Measurements from ENCODE around the gene SNTB2. TPM values are rescaled to one million over a fixed set of nuclear protein-coding genes. Genes with fewer than 3 reads are reported as not detected.

SNTB2 gene
- polyA plus RNA-seq, 1 of the 3 experiments (the other 2 are of a cell fraction) = 13.0 TPM

DNA sequence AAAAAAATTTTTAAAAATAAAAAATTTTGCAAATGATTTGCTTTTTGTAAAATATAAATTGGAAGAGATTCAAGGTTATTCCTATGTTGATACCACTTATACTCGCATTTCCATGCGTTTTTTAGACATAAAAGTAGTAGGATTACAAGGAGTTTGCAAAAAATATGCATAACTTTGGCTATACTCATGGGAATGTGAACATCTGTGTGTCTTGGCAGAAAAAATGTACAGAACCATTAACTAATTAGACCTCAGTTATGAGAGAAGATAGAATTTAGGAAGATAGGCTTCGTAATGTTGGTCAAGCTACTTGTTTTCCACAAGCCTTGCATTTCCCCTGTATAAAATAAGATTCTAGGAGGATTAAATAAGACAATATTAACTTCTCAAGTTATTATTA, 63.1 kb downstream of the SNTB2 start:
- Histone ChIP-seq H3K4me1 (ENCODE audit: control insufficient read depth in 1 of 2, insufficient read depth in 2 of 2, low read depth in 1 of 2, low read length in 1 of 2) (no peaks in the 10 kb centered on the region; a peak in 1 of 4 replicates), H3K9ac (no peak overlapping the region), H3K9me3 (no peaks in the 10 kb centered on the region), H3K4me3 (ENCODE audit: low read depth in 2 of 2, low read length in 1 of 2) (no peak overlapping the region), H4K20me1 (ENCODE audit: insufficient read depth) (0 out of 2 replicates have a peak, but pooled peaks cover 11% of the 10 kb centered on the region), H3K4me2 (no peak overlapping the region), H3K36me3 (replicated peaks in 1 of 2; ENCODE audit: control insufficient read depth in 1 of 2, insufficient read depth in 2 of 2, low read length in 1 of 2) (peaks cover 8 to 29% of the 10 kb centered on the region in 2 experiments), H3K27ac (ENCODE audit: low read depth in 2 of 2, low read length in 1 of 2) (no peak overlapping the region), H3K79me2 (ENCODE audit: insufficient read depth) (peaks cover 40% of the 10 kb centered on the region), H3K9me2 (no peaks in the 10 kb centered on the region), H3F3A (replicated peaks; ENCODE audit: insufficient read depth) (peaks cover 3% of the 10 kb centered on the region), H2AFZ (ENCODE audit: low read depth) (no peak overlapping the region), H3K27me3 (ENCODE audit: insufficient read depth) (no peaks in the 10 kb centered on the region)
- TF ChIP-seq, protein P1, sequence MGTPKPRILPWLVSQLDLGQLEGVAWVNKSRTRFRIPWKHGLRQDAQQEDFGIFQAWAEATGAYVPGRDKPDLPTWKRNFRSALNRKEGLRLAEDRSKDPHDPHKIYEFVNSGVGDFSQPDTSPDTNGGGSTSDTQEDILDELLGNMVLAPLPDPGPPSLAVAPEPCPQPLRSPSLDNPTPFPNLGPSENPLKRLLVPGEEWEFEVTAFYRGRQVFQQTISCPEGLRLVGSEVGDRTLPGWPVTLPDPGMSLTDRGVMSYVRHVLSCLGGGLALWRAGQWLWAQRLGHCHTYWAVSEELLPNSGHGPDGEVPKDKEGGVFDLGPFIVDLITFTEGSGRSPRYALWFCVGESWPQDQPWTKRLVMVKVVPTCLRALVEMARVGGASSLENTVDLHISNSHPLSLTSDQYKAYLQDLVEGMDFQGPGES (IDR thresholded peaks at IDR 0.05; ENCODE audit: low read depth, low read length) = no peak
- TF ChIP-seq JUND (IDR thresholded peaks at IDR 0.05) (no peak), ELF1 (IDR thresholded peaks at IDR 0.05) (no peak), MAX (IDR thresholded peaks at IDR 0.05; ENCODE audit: low read depth) (no peak), TEAD4 (IDR thresholded peaks at IDR 0.05; ENCODE audit: borderline replicate concordance, insufficient read depth) (no peak), FOXM1 (IDR thresholded peaks at IDR 0.05; ENCODE audit: low read depth) (no peak), GATA2 (CRISPR knock-in tag; IDR thresholded peaks at IDR 0.05) (no peak), EP300 (IDR thresholded peaks at IDR 0.05; ENCODE audit: borderline replicate concordance in 1 of 2, low read depth in 1 of 2, low read length in 1 of 2) (no peak), PBX3 (IDR thresholded peaks at IDR 0.05) (no peak), GABPA (IDR thresholded peaks at IDR 0.05; ENCODE audit: low read depth) (no peak), MXI1 (IDR thresholded peaks at IDR 0.05; ENCODE audit: low read depth, low read length) (no peak), SMC3 (IDR thresholded peaks at IDR 0.05; ENCODE audit: low read depth, low read length) (no peak)
- TF ChIP-seq, protein P2, sequence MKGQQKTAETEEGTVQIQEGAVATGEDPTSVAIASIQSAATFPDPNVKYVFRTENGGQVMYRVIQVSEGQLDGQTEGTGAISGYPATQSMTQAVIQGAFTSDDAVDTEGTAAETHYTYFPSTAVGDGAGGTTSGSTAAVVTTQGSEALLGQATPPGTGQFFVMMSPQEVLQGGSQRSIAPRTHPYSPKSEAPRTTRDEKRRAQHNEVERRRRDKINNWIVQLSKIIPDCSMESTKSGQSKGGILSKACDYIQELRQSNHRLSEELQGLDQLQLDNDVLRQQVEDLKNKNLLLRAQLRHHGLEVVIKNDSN (IDR thresholded peaks at IDR 0.05; ENCODE audit: borderline replicate concordance, low read depth) = no peak
- TF ChIP-seq, protein P3, sequence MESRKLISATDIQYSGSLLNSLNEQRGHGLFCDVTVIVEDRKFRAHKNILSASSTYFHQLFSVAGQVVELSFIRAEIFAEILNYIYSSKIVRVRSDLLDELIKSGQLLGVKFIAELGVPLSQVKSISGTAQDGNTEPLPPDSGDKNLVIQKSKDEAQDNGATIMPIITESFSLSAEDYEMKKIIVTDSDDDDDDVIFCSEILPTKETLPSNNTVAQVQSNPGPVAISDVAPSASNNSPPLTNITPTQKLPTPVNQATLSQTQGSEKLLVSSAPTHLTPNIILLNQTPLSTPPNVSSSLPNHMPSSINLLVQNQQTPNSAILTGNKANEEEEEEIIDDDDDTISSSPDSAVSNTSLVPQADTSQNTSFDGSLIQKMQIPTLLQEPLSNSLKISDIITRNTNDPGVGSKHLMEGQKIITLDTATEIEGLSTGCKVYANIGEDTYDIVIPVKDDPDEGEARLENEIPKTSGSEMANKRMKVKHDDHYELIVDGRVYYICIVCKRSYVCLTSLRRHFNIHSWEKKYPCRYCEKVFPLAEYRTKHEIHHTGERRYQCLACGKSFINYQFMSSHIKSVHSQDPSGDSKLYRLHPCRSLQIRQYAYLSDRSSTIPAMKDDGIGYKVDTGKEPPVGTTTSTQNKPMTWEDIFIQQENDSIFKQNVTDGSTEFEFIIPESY (IDR thresholded peaks at IDR 0.05; ENCODE audit: borderline replicate concordance, low read depth) = no peak
- TF ChIP-seq, protein P4, sequence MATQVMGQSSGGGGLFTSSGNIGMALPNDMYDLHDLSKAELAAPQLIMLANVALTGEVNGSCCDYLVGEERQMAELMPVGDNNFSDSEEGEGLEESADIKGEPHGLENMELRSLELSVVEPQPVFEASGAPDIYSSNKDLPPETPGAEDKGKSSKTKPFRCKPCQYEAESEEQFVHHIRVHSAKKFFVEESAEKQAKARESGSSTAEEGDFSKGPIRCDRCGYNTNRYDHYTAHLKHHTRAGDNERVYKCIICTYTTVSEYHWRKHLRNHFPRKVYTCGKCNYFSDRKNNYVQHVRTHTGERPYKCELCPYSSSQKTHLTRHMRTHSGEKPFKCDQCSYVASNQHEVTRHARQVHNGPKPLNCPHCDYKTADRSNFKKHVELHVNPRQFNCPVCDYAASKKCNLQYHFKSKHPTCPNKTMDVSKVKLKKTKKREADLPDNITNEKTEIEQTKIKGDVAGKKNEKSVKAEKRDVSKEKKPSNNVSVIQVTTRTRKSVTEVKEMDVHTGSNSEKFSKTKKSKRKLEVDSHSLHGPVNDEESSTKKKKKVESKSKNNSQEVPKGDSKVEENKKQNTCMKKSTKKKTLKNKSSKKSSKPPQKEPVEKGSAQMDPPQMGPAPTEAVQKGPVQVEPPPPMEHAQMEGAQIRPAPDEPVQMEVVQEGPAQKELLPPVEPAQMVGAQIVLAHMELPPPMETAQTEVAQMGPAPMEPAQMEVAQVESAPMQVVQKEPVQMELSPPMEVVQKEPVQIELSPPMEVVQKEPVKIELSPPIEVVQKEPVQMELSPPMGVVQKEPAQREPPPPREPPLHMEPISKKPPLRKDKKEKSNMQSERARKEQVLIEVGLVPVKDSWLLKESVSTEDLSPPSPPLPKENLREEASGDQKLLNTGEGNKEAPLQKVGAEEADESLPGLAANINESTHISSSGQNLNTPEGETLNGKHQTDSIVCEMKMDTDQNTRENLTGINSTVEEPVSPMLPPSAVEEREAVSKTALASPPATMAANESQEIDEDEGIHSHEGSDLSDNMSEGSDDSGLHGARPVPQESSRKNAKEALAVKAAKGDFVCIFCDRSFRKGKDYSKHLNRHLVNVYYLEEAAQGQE (IDR thresholded peaks at IDR 0.05; ENCODE audit: low read depth, low read length) = no peak
- no peak for DNase-seq
- ChIA-PET CTCF (no interaction called here), POLR2A (no interaction called here)
- WGBS (ENCODE audit: low lambda C conversion rate) = 88% methylated on average over 3 of the region's 3 CpGs

Measured in SK-N-SH (cell line).